Common myeloid progenitor, CD34-positive (primary cell): ENCODE results near the gene CMTM4.
A peak's percentile ranks its signal among the peaks of the same experiment; 100 is the strongest.

Experiments
- CTCF ChIA-PET: fragments of 350-600 bp; sonication (Branson Sonifier 250); formaldehyde crosslinking; loops from one replicate; lab custom pipeline; 2021; ENCODE audit warnings: antibody characterized with exemption; lab: Charles Lee
- POLR2A ChIA-PET: fragments of 350-600 bp; sonication (Branson Sonifier 250); formaldehyde crosslinking; loops from one replicate; lab custom pipeline; 2021; ENCODE audit warnings: antibody characterized with exemption; lab: Charles Lee
- DNase-seq, 3 donors: peaks; one replicate each; pipeline versions ENCODE4 v3.0.0 to v3.0.0-alpha.2; 2013
- H3K27ac ChIP-seq, 2 experiments: 1 replicate in 1 of 2; 2 replicates in 1 of 2; pipeline ENCODE4 v1.7.0; 2013; ENCODE audit warnings: inconsistent platforms in 2 of 2, low read length in 2 of 2, mild to moderate bottlenecking in 2 of 2, low read depth in 1 of 2, moderate library complexity in 1 of 2; ENCODE audit not compliant: severe bottlenecking in 2 of 2, insufficient read depth in 1 of 2, poor library complexity in 1 of 2
- H3K27me3 ChIP-seq, 5 experiments: replicated peaks in 2 of 5; 1 replicate in 3 of 5; 2 replicates in 2 of 5; pipeline versions ENCODE4 v1.6.1 to v1.7.0; 2013; ENCODE audit warnings: low read length in 4 of 5, mild to moderate bottlenecking in 2 of 5, moderate library complexity in 2 of 5, inconsistent platforms in 1 of 5; ENCODE audit not compliant: insufficient read depth in 5 of 5, control insufficient read depth in 4 of 5
- H3K36me3 ChIP-seq, 4 experiments: 1 replicate in 2 of 4; 2 replicates in 2 of 4; pipeline versions ENCODE4 v1.6.1 to v1.7.0; 2013; ENCODE audit warnings: low read length in 3 of 4, control low read depth in 1 of 4, mild to moderate bottlenecking in 1 of 4; ENCODE audit not compliant: control insufficient read depth in 4 of 4, insufficient read depth in 4 of 4
- H3K4me1 ChIP-seq, 4 experiments: 1 replicate in 3 of 4; 2 replicates in 1 of 4; pipeline versions ENCODE4 v1.6.1 to v1.7.1; 2013; ENCODE audit warnings: low read length in 3 of 4, mild to moderate bottlenecking in 3 of 4, control low read depth in 1 of 4, inconsistent platforms in 1 of 4, moderate library complexity in 1 of 4; ENCODE audit not compliant: control insufficient read depth in 4 of 4, insufficient read depth in 4 of 4; ENCODE audit errors: control extremely low read depth in 1 of 4
- H3K4me3 ChIP-seq, 7 experiments: 1 replicate in 4 of 7; 2 replicates in 3 of 7; pipeline versions ENCODE4 v1.5.1 to v1.7.0; 2013; ENCODE audit warnings: mild to moderate bottlenecking in 7 of 7, low read length in 6 of 7, moderate library complexity in 6 of 7, inconsistent platforms in 2 of 7, low read depth in 2 of 7, control low read depth in 1 of 7; ENCODE audit not compliant: insufficient read depth in 4 of 7, control insufficient read depth in 1 of 7; ENCODE audit errors: extremely low read depth in 1 of 7
- H3K9me3 ChIP-seq, 5 experiments: 1 replicate in 4 of 5; 2 replicates in 1 of 5; pipeline versions ENCODE4 v1.6.1 to v1.7.1; 2013; ENCODE audit warnings: low read length in 4 of 5, mild to moderate bottlenecking in 2 of 5, inconsistent platforms in 1 of 5, low read depth in 1 of 5, moderate library complexity in 1 of 5; ENCODE audit not compliant: control insufficient read depth in 4 of 5, insufficient read depth in 2 of 5; ENCODE audit errors: control extremely low read depth in 1 of 5
- WGBS: methylation state at CpG from one replicate; pipeline ENCODE4 v1.1.5; 2013; ENCODE audit not compliant: insufficient coverage; 5-methylcytosine and 5-hydroxymethylcytosine counted together

CMTM4 gene

DNA sequence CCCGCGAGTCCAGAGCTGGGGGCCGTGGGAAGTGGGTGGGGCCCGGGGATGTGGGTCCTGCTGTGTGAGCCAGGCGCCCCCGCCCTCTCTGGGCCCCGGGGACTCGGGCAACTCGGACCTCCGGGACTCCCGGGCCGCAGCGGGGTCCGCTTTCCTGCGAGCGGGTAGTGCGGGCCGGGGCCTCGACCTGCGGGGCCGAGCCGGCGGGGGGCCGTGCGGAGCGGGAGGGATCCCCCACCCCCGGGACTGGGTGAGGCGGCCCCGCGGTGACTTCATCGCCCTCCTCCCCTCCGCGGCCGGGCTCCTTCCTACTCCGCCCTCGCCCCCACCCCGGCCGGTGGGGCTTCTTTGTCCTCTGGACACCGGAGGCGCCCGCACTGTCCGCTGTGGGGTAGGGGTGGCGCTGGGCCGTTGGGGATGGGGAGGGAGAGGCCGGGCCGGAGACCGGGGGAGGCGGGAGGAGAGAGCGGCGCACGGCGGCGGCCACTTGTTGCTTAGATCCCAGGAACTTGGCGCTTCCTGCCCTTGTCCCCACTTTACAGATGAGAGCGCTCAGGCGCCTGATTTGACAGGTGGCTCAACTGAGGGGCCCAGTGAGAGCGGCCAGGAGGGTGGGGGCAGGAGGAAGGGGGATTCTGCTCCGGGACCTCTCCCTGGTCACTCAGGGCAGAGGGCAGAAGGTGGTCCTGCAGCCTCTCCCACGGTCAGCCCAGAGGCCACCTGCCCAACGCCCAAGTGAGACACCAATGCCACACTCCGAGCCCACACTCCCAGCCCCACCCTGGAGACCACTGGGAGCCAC lies 91.2 kb downstream of the CMTM4 start:
- CTCF ChIA-PET, result interaction anchor here (1.5 to 3.3 kb wide), 2 partner anchors 15 to 20 kb away, joined by 6 to 13 read pairs; no protein-coding TSS in a partner anchor

DNA sequence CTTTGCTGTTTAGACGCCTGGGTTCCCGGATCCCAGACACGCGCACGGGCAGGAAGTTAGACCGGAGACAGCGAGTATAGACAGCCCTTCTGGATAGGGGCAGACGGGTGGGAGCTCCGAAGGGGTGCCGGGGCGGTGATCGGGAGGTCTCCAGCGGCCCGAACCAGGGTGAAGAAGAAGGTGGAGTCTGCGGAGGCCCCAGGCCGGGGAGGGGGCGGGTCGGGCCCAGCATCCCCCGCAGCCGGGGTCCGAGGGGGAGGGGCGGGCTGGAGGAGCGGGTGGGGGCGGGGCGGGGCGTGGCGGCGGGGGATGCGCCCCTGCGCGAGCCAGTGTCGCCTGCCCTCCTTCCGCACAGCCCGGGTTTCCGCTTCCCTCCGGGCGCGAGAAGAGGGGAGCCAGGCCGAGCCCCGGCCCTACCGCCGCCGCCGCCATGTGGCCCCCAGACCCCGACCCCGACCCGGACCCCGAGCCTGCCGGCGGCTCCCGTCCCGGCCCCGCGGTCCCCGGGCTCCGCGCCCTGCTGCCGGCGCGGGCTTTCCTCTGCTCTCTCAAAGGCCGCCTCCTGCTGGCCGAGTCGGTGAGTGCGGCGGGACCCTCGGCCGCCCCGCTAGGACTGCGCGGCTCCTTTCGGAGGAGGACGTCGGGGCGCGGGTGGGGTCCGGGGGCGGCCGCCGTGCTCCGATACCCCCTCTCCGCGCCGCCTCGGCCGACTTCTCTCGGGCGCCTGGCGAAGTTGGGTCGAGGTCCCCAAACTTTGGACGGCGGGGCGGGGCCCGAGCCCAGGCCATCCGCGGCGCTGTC lies 92.0 kb downstream of the CMTM4 start, which contains the start of gene CMTM3:
TSS of gene CMTM3 (plus strand) at position 329 of the 801 bp plus-strand sequence. CDS start at position 431, 102 bp downstream.
- CTCF ChIA-PET, result interaction anchor here (0.9 to 1.6 kb wide), 13 partner anchors 10 to 233 kb away, joined by 3 to 6 read pairs (median 4); no protein-coding TSS in a partner anchor
- WGBS, result 0% methylated on average over 68 of the region's 96 CpGs

More for the DNA sequence above, 91.2 kb downstream of the CMTM4 start:
- H3K27ac ChIP-seq, result peak overlapping the region in 1 of 2 experiments; percentile 49
- peak in 2 of 3 donors; percentile 49 to 58 for DNase-seq
- peaks cover 0 to 51% (median 40%) of the 10 kb centered on the region in 4 experiments for H3K4me1 ChIP-seq
- POLR2A ChIA-PET, result interaction anchor here (1.8 kb wide), 1 partner anchor 57 kb away, joined by 5 read pairs; no protein-coding TSS in a partner anchor
- H3K27me3 ChIP-seq, result no peaks in the 10 kb centered on the region
- peaks cover 6 to 23% (median 14%) of the 10 kb centered on the region in 4 experiments for H3K36me3 ChIP-seq
- H3K4me3 ChIP-seq, result peak overlapping the region; percentile 61 to 85 (median 73)
- WGBS, result 5% methylated on average over 34 of the region's 61 CpGs
- H3K9me3 ChIP-seq, result peaks cover 0 to 15% (median 4%) of the 10 kb centered on the region in 5 experiments

DNA sequence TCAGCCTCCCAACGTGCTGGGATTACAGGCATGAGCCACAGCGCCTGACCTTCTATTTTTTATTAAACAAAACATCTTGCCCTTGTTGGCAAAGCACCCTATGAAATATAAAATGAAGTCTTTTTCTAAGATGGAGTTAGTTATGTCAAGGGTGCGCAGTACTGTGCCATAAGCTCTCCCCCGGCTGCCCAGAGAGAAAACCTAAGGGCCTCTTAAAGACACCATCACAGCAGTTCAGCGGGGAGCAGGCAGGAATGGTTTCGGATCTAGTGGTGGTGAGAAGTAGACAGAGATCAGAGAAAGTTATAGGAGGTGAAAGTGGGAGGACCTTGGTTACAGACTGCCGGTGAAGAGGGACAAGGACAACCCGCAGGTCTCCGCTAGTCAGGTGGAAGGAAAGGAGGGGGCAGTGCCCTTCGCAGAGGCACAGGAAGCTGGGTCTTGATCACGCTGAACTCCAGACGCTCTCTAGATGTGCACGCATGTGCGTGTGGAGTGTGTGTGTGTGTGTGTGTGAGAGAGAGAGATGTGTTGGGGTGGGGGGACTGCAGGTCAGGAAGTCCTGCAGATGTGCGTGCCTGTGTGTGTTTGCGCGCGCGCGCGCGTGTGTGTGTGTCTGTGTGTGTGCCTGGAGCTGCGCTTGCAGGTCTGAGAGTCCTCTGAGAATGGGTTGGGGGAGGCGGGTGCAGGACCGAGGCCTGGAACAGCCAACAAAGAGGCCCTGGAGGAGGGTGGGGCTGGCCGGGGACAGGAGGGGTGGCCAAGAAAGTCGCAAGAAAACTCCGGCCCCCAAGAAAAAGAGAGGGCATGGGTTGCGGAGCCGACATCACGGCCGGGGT lies 92.8 kb downstream of the CMTM4 start:
- POLR2A ChIA-PET, result interaction anchor here (0.6 to 1.8 kb wide), 3 partner anchors 25 to 83 kb away, joined by 3 to 5 read pairs (median 4); partner anchors contain the start of gene CMTM2
- WGBS, result 7% methylated on average over 19 of the region's 32 CpGs
- H3K27me3 ChIP-seq, result no peaks in the 10 kb centered on the region
- H3K4me3 ChIP-seq, result peak overlapping the region; percentile 27 to 85 (median 77)
- H3K9me3 ChIP-seq, result peaks cover 0 to 15% (median 4%) of the 10 kb centered on the region in 5 experiments
- DNase-seq, result peak; percentile 71 to 95 (median 91)
- peak overlapping the region in 1 of 2 experiments; percentile 68 for H3K27ac ChIP-seq
- peaks cover 0 to 6% (median under 1%) of the 10 kb centered on the region in 4 experiments for H3K36me3 ChIP-seq
- CTCF ChIA-PET, result interaction anchor here (0.9 to 1.6 kb wide), 14 partner anchors 9 to 232 kb away, joined by 3 to 6 read pairs (median 4); no protein-coding TSS in a partner anchor
- peaks cover 0 to 48% (median 36%) of the 10 kb centered on the region in 4 experiments for H3K4me1 ChIP-seq

More for the DNA sequence above, 92.0 kb downstream of the CMTM4 start, which contains the start of gene CMTM3:
- Histone ChIP-seq H3K9me3 (peaks cover 0 to 15% (median 4%) of the 10 kb centered on the region in 5 experiments), H3K36me3 (peaks cover 0 to 15% (median 7%) of the 10 kb centered on the region in 4 experiments), H3K4me1 (peaks cover 0 to 51% (median 40%) of the 10 kb centered on the region in 4 experiments), H3K27me3 (no peaks in the 10 kb centered on the region), H3K4me3 (peak within 1 kb of the TSS; percentile 61 to 85 (median 77)), H3K27ac (peak within 1 kb of the TSS in 1 of 2 experiments; percentile 68)
- POLR2A ChIA-PET, result interaction anchor here (0.6 to 1.8 kb wide), 3 partner anchors 25 to 84 kb away, joined by 3 to 5 read pairs (median 4); partner anchors contain the start of gene CMTM2
- DNase-seq, result peak; percentile 67 to 80 (median 79)

DNA sequence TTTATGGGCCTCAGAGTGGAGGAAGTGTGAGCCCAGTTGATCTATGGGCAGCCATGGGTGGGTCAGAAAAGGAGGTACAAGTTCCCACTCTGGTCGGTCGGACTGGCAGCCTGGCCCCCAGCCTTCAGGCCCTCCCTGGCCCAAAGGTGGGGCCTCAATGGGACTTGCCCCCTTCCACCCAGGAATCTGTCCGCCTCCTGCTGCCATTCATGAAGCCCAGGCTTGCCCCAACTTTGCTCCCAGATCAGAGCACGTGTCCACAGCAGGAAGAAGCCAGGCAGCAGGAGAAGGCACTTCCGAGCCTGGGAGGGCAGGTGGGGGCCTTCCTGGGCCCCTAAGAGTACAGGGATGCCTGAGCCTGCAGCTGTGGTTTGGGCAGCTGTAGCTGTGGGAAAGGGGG lies 95.1 kb downstream of the CMTM4 start:
- H3K27me3 ChIP-seq, result no peaks in the 10 kb centered on the region
- H3K36me3 ChIP-seq, result no peaks in the 10 kb centered on the region
- no peak overlapping the region for H3K4me3 ChIP-seq
- peaks cover 0 to 29% (median 22%) of the 10 kb centered on the region in 4 experiments for H3K4me1 ChIP-seq
- ChIA-PET CTCF (interaction anchor here (1.2 to 5.1 kb wide), 3 partner anchors 12 to 90 kb away, joined by 3 to 27 read pairs (median 3); no protein-coding TSS in a partner anchor), POLR2A (no interaction called here)
- DNase-seq, result no peak
- 98% methylated on average over 5 of the region's 5 CpGs for WGBS
- no peak overlapping the region for H3K27ac ChIP-seq
- peaks cover 0 to 15% (median 4%) of the 10 kb centered on the region in 5 experiments for H3K9me3 ChIP-seq

DNA sequence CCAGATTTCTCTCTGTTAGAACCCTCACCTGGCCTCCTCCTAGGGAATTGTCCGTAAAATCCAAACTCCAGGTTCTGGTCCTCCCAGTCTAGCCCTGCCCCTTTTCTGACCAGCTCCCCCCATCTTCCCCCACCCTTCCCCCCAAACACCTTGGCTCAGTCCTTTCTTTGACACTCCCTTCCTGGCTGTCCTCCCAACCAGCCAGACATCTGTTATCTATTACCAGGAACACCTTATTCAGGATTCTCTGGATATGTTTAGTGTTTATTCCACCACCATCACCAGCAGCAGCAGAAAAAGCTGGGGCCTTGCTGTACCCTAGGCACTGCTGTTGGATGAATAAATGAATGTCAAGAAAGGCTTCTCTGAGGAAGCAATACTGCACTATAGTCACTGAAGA lies 96.1 kb downstream of the CMTM4 start:
- peaks cover 0 to 19% (median 12%) of the 10 kb centered on the region in 4 experiments for H3K4me1 ChIP-seq
- peaks cover 0 to 15% (median 4%) of the 10 kb centered on the region in 5 experiments for H3K9me3 ChIP-seq
- no peaks in the 10 kb centered on the region for H3K36me3 ChIP-seq
- no peaks in the 10 kb centered on the region for H3K27me3 ChIP-seq
- ChIA-PET POLR2A (interaction anchor here (0.6 kb wide), 1 partner anchor 52 kb away, joined by 3 read pairs; no protein-coding TSS in a partner anchor), CTCF (interaction anchor here (1.3 to 5.1 kb wide), 2 partner anchors 11 to 51 kb away, joined by 3 to 27 read pairs; no protein-coding TSS in a partner anchor)
- no peak for DNase-seq
- WGBS, result 100% methylated on average over 1 of the region's 1 CpG
- no peak overlapping the region for H3K4me3 ChIP-seq
- no peak overlapping the region for H3K27ac ChIP-seq
